HL-60 (cell line): Measurements from ENCODE around the gene FOSB.
"Not testable (repeated sequence)": the region's sequence is repeated elsewhere in the genome, so short reads cannot be mapped to it uniquely, and the experiment has no call there.

Experiments used
- DNase-seq, 2 experiments: peaks; one replicate each; pipeline ENCODE4 v3.0.0-alpha.2; 2010 to 2020; ENCODE audit warnings: low read depth in 1 of 2, low spot score in 1 of 2
- H3K27ac ChIP-seq: fragments of 250-450 bp; sonication (Bioruptor Pico); replicated peaks from 2 replicates; pipeline ENCODE4 v1.5.1; 2020; ENCODE audit warnings: mild to moderate bottlenecking, moderate library complexity
- H3K27me3 ChIP-seq: fragments of 250-450 bp; sonication (Bioruptor Pico); 2 replicates; pipeline ENCODE4 v1.5.1; 2021; ENCODE audit warnings: mild to moderate bottlenecking, moderate library complexity; ENCODE audit not compliant: insufficient read depth, poor library complexity, severe bottlenecking
- H3K4me3 ChIP-seq: replicated peaks from 2 replicates; pipeline ENCODE4 v1.5.1; 2011; ENCODE audit warnings: mild to moderate bottlenecking, control low read depth, low read length; ENCODE audit not compliant: insufficient read depth
- CTCF ChIP-seq: IDR thresholded peaks from one replicate; pipeline ENCODE4 v1.5.1; 2011; ENCODE audit warnings: low read length, control low read depth, inconsistent platforms; ENCODE audit not compliant: insufficient read depth
- GABPA ChIP-seq: IDR thresholded peaks from 2 replicates; pipeline ENCODE4 v1.6.1; 2012; ENCODE audit warnings: low read depth
- POLR2AphosphoS5 ChIP-seq: IDR thresholded peaks from 2 replicates; pipeline ENCODE4 v1.6.1; 2012; ENCODE audit warnings: low read depth
- REST ChIP-seq: IDR thresholded peaks from 2 replicates; pipeline ENCODE4 v1.6.1; 2012; ENCODE audit warnings: low read depth; ENCODE audit not compliant: insufficient replicate concordance
- SPI1 ChIP-seq: IDR thresholded peaks from 2 replicates; pipeline ENCODE4 v1.6.1; 2012; ENCODE audit warnings: low read depth, mild to moderate bottlenecking, borderline replicate concordance

Gene FOSB

GRCh38 chr19:45428384-45429231, 39.2 kb upstream of the FOSB start:
- DNase-seq: no peak
- Histone ChIP-seq H3K4me3 (peak overlapping the region; percentile 51), H3K27ac (no peak overlapping the region), H3K27me3 (no peaks in the 10 kb centered on the region)
- no peak for TF ChIP-seq POLR2AphosphoS5
- TF ChIP-seq GABPA: no peak
- peak; percentile 3 for TF ChIP-seq CTCF

- not testable (repeated sequence) for H3K4me3 ChIP-seq
Measured at GRCh38 chr19:45429896-45430295, 37.9 kb upstream of the FOSB start.

GRCh38 chr19:45431008-45431407, 36.8 kb upstream of the FOSB start:
- peak; percentile 64; the same call in 1 of the 2 replicates for TF ChIP-seq POLR2AphosphoS5
- 0 out of 2 replicates have a peak, but pooled peaks have one; percentile 6 for TF ChIP-seq SPI1
- H3K27me3 ChIP-seq, H3K27ac ChIP-seq, H3K4me3 ChIP-seq: not testable (repeated sequence)
- peak in 1 of 2 experiments; percentile 77 for DNase-seq

More at GRCh38 chr19:45429896-45430295, 37.9 kb upstream of the FOSB start:
- DNase-seq, H3K27ac ChIP-seq, H3K27me3 ChIP-seq: not testable (repeated sequence)

DNA sequence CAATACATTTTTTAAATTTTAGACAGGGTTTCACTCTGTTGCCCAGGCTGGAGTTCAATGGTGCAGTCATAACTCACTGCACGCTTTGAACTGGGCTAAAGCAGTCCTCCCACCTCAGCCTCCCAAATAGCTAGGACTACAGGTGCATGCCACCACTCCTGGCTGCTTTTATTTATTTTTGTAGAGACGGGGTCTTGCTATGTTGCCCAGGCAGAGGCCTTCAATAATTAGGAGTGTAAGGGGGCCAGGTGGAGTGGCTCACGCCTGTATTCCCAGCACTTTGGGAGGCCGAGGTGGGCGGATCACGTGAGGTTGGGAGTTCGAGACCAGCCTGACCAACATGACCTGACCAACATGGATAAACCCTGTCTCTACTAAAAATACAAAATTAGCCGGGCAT, 35.3 kb upstream of the FOSB start:
- DNase-seq, H3K4me3 ChIP-seq, H3K27me3 ChIP-seq, H3K27ac ChIP-seq: not testable (repeated sequence)

GRCh38 chr19:45437328-45437727, 30.5 kb upstream of the FOSB start:
- TF ChIP-seq CTCF (no peak), POLR2AphosphoS5 (no peak), GABPA (no peak), SPI1 (no peak), REST (no peak)
- Histone ChIP-seq H3K4me3 (no peak overlapping the region), H3K27me3 (no peaks in the 10 kb centered on the region), H3K27ac (no peak overlapping the region)
- DNase-seq: no peak

- TF ChIP-seq SPI1: peak; percentile 30; the same call in 1 of the 2 replicates
- TF ChIP-seq GABPA: no peak
- peak overlapping the region; percentile 38 for H3K4me3 ChIP-seq
- no peaks in the 10 kb centered on the region for H3K27me3 ChIP-seq
- no peak for DNase-seq
- H3K27ac ChIP-seq: no peak overlapping the region
Measured at GRCh38 chr19:45439190-45439568, 28.6 kb upstream of the FOSB start.
